ENCODE measurements around the gene GPN2.
"Not testable (repeated sequence)": the region's sequence is repeated elsewhere in the genome, so short reads cannot be mapped to it uniquely, and the experiment has no call there.

The GPN2 gene

DNA sequence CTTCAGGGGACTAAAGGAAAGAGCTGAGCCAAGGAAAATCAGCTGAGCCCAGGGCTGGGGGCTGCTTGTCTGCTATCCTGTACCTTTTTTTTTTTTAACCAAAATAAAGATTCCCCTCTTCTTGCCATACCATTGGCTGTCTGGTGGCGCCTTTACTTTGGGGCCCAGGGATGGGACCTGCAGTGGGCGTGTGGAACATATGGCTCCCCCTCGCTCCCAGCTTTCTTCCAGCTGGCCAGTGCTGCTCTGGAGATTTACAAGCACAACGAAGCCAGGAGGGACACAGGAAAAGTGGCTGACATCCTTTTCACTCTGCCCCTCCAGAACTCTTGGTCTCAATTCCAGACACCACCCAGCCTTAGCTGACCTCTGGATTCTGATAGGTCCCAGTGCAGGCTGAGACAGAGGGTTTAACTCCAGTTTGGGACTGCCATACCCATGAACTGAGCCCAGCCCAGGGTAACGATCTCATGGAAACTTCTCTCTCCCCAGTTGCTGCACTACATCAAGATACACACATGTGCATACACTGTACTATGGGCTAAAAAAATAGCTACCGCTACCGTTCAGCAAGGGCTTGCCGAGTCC lies 32.5 kb downstream of the GPN2 start:
- DNase-seq (ENCODE audit: low read depth): no peak

DNA sequence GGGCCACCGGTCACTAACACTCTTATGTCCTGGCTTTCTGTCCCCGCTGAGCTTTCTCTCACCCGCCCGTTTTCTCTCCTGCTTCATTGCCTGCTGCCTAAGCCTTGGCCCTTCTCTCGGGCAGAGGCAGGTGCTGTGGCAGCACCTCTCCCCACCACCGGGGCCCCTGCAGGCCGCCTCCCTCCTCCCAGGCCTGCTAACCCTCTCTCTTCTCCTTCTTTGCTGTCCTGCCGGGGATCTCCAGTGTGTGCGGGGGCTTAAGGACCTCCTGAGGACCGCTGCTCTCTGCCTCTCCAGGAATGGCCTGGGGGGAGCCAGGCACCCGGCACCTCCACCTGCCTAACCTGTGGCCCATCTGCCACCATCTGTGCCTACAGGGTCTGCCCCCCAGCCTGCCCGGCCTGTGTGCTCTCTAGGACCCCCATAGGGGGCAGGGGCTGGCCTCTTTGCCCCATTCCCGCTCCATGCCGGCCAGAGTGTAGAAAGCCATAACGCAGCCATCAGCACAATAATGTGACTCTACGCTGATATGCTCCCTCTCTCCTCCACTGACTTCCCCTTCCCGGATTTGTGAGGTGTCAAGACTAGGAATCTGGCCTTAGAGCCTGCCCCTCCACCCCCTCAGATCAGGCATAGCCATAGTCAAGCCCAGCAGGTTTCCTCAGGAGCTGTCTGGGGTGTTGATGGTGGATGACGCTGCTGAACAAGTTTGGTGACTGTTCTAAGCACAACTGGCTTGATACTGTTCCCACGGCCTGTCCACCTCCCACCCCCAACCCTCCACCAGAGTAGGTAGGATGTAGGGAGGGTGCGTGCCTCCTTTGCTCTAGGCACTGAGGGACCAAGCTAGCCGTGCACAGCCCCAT lies 33.2 kb downstream of the GPN2 start:
- DNase-seq (ENCODE audit: low read depth): no peak

DNA sequence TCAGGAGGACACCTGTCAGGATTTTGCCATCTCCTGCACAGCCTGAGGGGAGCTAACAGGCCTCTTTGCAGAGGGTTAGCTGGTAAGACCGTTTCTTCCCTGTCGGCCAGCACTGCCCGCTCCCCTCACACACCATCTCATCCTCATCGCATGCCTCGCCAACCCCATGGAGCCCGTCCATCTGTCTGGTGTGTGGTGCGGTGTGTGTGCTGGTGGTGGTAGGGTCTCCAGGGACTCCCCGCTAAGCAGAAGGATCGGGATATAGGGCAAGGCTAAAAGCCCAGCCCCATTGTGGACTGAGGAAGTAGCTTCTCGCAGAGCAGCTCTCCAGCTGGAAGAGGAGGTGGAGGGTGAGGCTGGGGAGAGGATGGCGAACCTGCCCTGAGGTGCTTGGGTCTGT lies 33.9 kb downstream of the GPN2 start:
- DNase-seq (ENCODE audit: low read depth): no peak

DNA sequence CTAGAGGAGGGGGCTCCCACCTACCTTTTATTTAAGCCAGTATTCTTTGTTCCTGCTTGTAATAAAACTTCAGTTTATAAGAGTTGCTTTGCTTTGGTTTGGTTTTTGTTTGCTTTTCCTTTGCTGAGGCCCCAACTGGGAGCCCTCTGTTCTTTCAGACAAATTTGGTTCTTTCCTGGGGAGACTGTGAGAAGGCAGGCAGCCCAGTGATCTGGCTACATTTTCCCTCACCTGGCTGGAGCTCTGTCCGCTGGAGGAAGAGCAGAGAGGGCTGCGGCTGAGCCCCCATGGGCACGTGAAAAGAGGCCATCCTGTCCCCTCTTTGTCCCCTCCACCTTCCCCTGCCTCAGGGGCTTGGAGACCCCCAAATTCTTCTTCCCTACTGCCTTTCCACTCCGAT lies 34.4 kb downstream of the GPN2 start:
- DNase-seq (ENCODE audit: low read depth): no peak

DNA sequence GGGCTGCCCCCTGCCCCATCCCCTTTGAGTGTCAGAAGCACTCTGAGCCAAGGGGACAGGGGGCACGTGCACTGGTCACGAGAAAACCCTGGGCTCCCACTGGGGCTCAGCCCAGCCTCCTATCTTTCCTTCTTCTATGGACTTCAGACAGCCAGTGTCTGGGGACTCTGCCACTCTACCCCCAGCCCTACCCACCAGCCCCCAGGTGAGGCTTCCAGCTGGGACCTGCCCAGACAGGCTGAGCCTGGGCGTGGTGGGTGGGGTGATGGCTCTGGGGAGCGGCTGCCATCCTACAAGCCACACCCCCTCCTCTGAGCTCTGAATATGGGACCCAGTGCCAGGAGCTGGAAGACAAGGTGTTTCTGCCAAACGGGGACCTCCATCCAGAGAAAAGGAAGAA lies 35.2 kb downstream of the GPN2 start:
- no peak for DNase-seq (ENCODE audit: low read depth)

DNA sequence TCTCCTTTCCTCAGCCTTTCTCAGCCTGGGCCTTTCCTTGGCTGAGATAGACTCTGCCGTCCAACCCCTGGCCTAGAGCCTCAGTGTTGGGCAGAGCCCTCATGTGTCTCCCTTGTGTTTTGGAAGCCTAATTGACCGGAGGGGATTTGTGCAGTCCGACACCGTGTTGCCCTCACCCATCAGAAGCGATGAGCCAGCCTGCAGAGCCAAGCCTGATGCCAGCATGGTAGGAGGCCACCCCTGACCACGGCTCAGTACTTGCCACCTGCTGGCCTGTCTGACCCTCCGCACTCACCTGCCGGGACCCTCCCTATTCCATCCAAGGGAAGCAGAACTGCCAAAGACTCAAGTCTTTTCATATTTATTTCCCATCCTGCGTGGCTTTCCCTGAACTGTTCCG lies 36.5 kb downstream of the GPN2 start:
- DNase-seq (ENCODE audit: low read depth): no peak

DNA sequence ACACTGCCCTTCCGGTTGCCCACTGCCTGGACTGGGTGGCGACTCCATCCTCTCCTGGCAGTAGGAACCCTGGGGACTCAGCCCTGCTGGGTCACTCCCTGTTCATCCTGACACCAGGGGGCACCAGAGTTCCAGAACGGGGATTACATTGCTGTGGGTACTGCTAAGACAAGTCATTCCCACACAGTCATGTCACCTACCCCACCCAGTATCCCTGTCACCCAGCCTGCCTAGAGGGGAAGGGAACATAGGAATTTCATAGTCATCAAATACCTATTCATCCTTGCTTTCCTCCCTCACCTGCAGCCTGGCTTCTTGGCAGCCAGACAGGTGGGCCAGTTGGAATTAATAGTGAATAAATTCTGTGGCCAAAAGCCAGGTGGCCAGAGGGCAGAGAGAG lies 36.9 kb downstream of the GPN2 start:
- peak; percentile 72 for DNase-seq (ENCODE audit: low read depth)

DNA sequence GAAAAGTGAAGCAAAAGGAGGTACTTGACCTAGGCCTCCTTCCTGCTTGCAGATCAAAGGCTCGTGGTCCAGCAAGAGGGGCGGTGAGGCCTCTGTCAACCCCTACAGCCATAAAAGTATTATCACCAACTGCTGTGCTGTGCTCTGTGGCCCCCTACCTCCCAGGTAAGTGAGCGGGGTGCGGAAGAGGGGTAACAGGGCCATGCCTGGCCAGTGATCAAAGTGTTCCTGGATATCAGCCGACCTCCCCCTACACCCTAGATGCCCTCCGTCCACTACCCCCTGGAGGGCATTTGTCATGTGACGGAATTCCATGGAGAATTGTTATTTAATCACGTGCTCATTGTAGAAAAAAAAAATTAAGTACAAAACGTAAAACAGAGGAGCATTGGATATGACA lies 37.4 kb downstream of the GPN2 start:
- no peak for DNase-seq (ENCODE audit: low read depth)

DNA sequence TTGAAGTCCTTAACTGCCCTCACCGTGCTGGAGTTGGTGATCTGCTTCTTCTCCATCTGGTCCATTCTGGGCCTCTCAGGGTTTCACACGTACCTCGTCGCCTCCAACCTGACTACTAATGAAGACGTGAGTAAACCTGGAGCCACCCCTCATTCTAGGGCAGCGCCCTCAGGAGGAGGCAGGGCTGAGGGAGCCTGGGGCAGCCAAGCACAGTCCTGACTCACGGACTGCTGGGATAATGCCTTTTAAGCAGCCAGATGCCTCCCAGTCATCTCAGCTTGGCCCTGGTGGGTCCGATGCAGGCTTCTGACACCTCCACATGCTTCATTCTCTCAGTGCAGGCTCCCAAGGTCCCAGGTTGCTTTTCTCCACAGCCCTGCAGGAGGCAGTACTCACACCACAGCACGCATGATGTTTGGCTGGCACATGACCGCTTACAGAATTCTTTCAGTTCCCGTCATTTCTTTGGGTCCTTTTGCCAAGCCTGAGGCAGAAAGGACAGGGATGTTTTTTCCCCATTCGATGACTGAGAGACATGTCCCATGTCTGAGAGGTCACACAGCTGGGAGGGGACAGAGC lies 38.9 kb downstream of the GPN2 start:
- no peak for DNase-seq (ENCODE audit: low read depth)

DNA sequence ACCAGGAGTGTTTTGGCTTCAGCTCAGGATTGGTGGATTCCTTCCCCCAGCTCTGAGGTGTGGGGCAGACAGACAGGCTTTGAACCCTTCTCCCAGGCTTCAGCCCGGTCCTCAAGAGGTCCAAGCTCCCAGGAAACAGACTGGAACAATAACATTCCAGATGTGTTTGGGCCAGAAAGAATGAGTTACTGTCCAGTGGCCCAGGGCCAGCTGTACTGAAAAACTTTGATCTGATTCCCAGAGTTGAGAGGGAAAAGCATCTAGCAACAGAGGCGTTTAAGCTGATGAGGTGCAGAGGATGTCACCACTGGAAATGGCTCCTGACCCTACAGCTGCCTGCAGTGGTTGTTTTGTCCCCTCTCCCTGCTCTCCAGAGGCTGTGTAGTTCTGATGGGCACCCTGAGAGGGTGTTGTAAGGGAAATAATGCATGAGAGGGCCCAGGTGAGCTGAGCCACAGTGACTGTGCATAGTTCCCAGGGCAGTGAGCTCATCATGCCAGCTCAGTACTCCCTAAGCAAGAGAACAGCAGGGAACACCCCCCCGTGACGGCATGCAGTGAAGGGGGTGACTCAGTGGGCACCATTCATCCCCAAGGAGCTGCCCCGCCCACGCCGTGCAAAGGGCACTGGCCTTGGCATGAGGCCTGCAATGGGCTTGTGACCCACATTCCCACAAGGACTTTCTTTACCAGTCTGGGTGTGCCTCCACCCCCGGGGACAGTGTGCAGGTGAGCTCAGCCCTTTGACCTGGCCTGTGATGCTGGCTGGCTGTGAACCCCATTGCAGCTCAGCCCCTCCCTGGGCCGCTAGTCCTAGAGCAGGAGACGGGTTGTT lies 40.9 kb downstream of the GPN2 start:
- DNase-seq (ENCODE audit: low read depth): no peak

DNA sequence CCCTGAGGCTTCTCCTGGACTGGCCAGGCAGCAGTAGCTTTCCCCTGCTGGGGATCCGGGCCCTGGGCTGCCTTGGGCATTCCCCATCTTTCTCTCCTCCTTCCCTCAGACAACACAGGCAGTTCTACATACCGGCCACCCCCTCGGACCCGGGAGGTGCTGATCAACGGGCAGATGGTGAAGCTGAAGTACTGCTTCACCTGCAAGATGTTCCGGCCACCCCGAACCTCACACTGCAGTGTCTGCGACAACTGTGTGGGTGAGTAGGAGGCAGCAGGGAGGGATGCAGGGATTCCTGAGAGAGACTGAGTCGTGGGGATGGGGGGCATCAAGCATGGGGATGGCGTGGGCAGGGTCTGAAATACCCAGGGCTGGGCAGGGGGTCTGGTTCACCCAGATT lies 41.6 kb downstream of the GPN2 start:
- DNase-seq (ENCODE audit: low read depth): no peak

DNA sequence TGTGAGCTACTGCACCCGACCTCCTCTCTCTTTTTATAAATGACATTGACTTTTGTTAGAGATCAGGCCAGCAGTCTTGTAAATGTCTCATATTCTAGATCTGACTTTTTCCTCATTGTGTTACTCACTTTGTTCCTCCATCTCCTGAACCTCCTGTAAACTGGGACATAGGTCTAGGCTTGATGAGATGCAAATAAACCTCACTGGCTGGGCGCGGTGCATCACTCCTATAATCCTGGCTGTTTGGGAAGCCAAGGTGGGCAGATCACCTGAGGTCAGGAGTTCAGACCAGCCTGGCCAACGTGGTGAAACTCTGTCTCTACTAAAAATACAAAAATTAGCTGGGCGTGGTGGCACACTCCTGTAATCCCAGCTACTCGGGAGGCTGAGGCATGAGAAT lies 42.3 kb downstream of the GPN2 start:
- DNase-seq (ENCODE audit: low read depth): not testable (repeated sequence)

DNA sequence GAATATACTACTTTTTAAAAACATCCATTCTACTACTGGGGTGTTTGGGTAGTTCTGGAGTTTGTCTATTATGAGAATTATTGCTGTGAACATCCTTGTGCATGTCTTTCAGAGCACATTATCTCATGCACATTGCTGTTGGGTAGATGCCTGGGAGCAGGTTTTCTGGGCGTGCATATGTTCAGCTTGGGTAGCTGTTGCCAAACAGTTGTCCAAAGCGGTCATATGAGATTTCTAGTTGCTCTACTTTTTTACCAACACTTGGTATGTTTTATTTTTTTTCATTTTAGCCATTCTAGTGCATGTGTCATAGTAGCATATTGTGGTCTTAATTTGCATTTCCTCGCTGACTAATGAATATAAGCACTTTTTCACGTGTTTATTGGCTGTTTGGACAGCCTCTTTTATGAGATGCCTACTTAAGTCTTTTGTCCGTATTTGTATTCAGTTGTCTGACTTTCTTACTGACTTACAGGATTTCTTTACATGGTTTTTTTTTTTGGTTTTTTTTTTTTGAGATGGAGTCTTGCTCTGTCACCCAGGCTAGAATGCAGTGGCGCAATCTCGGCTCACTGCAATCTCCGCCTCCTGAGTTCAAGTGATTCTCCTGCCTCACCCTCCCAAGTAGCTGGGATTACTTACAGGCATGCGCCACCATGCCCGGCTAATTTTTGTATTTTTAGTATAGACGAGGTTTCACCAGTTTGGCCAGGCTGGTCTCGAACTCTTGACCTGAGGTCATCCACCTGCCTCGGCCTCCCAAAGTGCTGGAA lies 45.5 kb downstream of the GPN2 start:
- no peak for DNase-seq (ENCODE audit: low read depth)

DNA sequence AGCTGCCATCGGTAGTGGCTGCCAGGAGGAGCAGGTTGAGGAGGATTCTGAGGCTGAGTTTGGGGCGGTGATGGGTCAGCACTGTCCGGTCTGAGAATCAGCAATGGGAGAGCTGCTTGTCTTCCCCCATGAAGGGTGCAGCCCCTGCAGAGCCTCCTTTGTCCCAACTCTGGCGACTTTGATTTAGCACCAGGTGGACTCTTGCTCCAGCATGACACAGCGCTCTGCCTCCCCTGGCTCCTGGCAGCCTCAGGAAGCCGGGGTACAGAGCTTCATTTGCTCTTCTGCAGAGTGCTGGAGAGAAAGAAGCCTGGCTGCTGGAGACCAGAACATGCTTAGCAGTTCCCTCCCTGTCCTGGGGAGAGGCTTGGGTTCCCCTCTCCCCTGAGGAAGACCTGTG lies 50.3 kb downstream of the GPN2 start:
- no peak for DNase-seq (ENCODE audit: low read depth)

DNA sequence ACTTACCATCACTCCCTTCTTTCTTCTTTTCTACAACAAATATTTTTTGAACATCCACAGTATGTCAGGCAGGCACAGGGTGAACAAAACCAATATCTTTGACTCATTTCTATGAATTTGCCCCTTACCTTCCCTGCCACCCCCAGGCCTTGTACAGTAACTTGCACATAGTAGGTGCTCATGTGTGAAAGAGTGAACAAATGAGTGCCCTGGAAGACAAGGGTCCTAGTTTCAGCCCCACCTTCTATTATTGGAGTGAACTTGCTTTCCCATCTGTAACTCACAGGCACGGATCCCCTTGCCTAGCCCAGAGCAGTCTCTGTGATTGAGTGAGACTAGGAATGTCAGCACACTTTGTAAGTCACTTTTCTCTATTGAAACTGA lies 50.8 kb downstream of the GPN2 start:
- no peak for DNase-seq (ENCODE audit: low read depth)

DNA sequence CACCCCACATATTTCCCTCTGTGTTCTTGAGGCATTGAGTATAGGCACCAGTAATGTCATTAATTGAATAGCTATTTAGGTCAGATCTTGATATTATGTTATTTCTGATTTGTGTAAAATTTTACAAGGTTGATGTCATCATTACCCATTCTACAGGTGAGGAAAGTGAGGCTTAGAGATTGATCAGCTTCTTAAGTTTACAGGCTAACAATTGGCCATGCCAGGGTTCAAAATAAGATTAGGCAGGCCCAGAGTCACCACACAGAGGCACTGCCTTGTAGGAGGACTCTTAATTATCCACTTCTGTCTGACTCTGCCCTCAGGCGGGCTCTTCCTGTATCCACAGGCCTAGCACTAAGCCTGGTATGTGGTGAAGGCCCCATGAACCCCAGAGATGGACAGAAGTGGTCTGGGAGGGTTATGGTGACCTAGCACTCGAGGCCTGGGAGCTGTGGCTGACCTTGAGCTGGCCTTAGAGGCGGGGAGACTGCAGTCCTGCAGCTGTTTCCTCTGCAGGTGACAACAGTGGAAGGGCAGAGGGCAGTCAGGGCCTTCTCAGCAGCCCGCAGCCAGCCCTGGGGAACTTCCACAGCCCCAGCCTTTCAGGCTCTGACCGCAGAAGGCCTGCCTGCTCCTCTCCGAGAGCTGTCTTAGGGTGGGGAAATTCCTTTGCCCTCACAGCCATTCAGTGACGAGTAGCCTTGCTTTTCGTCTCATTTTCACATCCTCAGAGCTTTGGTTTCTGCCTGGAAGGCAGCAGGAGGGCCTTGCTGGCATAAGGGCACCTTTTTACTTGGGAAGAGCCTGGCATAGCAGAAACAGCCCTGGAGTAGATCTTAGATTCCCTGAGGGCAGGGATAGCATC lies 51.4 kb downstream of the GPN2 start:
- peak; percentile 35 for DNase-seq (ENCODE audit: low read depth)

DNA sequence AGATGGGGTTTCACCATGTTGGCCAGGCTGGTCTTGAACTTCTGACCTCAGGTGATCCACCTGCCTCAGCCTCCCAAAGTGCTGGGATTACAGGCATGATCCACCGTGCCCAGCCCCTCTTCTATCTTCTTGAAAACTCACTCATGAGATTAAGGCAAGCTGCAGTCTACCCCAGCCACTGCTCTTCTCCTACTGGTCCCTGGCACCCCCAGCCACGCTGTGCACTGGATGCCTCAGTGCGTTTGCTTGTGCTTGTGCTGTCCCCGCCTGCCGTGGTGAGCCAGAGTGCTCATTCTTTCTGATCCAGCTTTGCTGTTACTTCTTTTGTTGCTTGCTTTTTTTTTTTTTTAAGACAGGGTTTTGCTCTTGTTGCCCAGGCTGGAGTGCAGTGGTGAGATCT lies 52.4 kb downstream of the GPN2 start:
- DNase-seq (ENCODE audit: low read depth): not testable (repeated sequence)

DNA sequence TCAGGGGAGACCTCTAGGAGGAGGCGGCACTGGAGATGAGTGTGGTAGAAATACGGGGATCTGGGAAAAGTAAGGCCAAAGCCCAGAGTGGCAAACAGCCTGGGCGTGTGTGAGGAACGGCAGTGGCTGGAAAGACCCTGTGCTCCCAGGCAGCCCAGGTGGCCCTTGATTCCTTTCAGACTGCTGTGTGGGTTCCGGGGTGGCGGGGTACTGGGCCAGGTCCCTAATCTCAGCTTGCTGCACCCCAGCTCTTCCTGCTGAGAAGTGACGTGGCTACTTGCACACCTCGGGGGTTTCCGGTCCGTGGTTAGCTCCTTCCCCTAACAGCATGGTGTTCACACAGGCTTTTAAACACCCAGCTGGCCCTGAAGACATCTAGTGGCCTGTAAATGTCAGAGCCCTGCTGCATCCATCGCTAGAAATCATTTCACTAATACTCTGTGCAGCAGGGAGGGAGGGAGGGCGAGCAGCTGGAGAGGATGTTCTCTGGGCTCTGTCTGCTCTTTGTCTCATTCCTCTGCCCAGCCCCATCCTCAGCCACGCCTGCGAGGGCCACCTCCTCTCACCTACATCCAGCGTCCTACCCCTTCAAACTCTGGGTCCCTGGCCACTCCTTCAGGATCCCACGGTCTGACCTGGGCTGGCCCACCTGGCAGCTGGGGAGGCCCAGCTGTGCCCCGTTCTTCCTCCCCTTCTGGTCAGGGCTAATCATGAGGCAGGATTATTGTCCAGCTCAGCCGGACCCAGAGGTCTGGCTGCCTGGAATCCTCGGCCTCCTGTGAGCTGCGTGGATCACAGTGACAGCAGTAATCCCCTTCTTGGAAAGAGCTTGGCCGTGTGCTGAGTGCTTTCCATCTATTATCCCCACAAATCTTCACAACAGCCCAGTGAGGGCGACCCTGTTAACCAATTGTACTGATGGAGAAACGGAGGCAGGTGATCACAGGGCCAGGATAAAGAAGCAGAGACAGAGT lies 56.4 kb downstream of the GPN2 start:
- DNase-seq (ENCODE audit: low read depth): peak; percentile 81

DNA sequence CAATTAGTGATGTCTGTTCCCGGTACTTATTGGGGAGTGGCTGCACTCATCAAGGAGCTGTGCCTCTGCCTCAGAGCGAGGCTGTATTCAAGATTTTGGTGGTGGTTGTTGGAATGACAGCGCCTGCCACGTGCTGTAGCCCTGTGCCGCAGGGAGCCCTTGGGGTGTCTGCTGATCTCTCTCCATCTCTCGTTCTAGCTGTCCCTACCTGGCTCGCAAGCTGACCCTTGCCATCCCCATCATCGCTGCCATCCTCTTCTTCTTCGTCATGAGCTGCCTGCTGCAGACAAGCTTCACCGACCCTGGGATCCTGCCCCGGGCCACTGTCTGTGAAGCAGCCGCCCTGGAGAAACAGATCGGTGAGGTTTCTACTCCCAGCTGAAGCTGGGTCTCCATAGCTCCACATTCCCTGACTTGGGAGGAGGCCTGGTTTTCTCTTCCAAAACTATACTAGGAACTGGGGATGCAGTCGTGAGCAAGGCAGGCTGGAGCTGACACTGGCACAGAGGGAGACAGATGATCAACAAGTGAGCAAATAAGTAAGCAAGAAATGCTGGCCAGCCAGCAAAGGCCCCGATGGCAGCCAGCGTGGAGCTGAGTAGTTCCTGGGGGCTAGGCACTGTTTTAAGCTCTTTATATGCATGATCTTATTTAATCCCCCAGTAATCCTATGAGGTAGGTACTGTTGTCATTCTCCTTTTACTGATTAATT lies 57.7 kb downstream of the GPN2 start:
- DNase-seq (ENCODE audit: low read depth): no peak
